Measurements from ENCODE around the gene UPK3B. TPM values are rescaled to one million over a fixed set of nuclear protein-coding genes. Genes with fewer than 3 reads are reported as not detected.
"Not testable (repeated sequence)": the region's sequence is repeated elsewhere in the genome, so short reads cannot be mapped to it uniquely, and the experiment has no call there.

The UPK3B gene
- total and polyA plus RNA-seq, 10 of the 15 experiments (the other 5 are each of a cell fraction or from before 2014, with no cell fraction given) = 0.16 to 0.72 (median 0.27) TPM; not detected in 5

DNA sequence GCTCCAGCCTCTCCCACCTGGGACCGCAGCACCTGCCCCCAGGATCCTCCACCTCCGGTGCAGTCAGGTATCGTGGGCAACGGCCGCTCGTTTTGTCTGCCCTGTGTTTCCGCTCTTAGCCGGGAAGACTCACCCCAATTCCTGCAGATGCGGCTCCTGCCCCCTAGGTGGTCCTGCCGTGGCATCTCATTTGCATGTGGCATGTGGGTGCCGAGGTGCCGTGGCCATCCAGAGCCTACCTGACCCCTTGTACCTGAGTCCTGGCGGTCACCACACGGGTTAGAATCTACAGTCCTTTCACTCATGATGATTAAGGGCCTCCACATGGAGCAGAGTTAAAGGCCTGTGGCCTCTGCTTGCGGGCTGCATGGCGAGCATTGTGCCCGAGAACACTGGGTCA, 27.3 kb upstream of the UPK3B start:
- RAD21 ChIA-PET (ENCODE audit: unreplicated experiment); H3K27ac ChIP-seq (ENCODE audit: control insufficient read depth, insufficient read depth); intact Hi-C loops (cut with micrococcal nuclease; ENCODE audit: unreplicated experiment); H3K9me3 ChIP-seq (replicated peaks; ENCODE audit: control insufficient read depth, insufficient read depth, low read length); H3K4me1 ChIP-seq (ENCODE audit: control insufficient read depth, insufficient read depth, low read length); in situ Hi-C loops (cut with MboI); BruUV-seq (replicated peaks); ATAC-seq; SMC1A ChIA-PET (ENCODE audit: uncharacterized antibody, unreplicated experiment); H4K20me1 ChIP-seq (ENCODE audit: control insufficient read depth, insufficient read depth); FAIRE-seq; H3K79me2 ChIP-seq (ENCODE audit: control insufficient read depth, insufficient read depth, low read length); H3K36me3 ChIP-seq (ENCODE audit: control insufficient read depth in 2 of 2, insufficient read depth in 2 of 2, low read length in 1 of 2); H3K27me3 ChIP-seq (replicated peaks in 1 of 2; ENCODE audit: control insufficient read depth in 2 of 2, insufficient read depth in 2 of 2, low read length in 1 of 2); H2AFZ ChIP-seq (ENCODE audit: control insufficient read depth, low read depth, low read length); H3K9ac ChIP-seq (ENCODE audit: control insufficient read depth, insufficient read depth, low read length); CTCF ChIA-PET; POLR2A ChIA-PET; DNase-seq (ENCODE audit: low read depth, low spot score); H3K4me3 ChIP-seq; H3K4me2 ChIP-seq (ENCODE audit: control insufficient read depth, insufficient read depth): not testable (repeated sequence)
- 97% methylated on average over 16 of the region's 17 CpGs for WGBS (ENCODE audit: insufficient coverage, insufficient replicate concordance, low lambda C conversion rate, missing lambda C conversion rate)

DNA sequence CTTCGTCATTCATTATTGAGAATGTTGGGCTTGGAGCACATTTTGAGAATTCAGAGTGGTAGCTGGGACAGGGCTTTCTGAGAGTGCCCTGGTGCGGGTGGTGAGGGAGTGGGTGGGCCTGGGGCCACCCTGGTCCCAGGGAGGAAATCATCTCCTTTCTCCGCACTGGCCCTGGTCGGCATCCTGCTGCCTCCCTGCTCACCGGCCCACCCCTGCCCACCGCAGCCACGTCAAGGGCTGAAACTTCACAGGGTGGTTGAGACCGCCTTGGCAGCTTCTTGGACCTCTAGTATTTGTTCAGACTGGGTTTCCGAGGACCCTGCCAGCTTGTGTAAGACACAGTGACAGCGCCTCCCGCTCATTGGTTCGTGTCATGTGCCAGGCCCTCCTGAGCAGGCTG, 25.9 kb upstream of the UPK3B start:
- H3K4me3 ChIP-seq; H3K4me2 ChIP-seq (ENCODE audit: control insufficient read depth, insufficient read depth); BruUV-seq (replicated peaks); H4K20me1 ChIP-seq (ENCODE audit: control insufficient read depth, insufficient read depth); CTCF ChIA-PET; H3K27me3 ChIP-seq (replicated peaks in 1 of 2; ENCODE audit: control insufficient read depth in 2 of 2, insufficient read depth in 2 of 2, low read length in 1 of 2); ATAC-seq; DNase-seq (ENCODE audit: low read depth, low spot score); H3K36me3 ChIP-seq (ENCODE audit: control insufficient read depth in 2 of 2, insufficient read depth in 2 of 2, low read length in 1 of 2); RAD21 ChIA-PET (ENCODE audit: unreplicated experiment); SMC1A ChIA-PET (ENCODE audit: uncharacterized antibody, unreplicated experiment); H2AFZ ChIP-seq (ENCODE audit: control insufficient read depth, low read depth, low read length); POLR2A ChIA-PET; H3K9ac ChIP-seq (ENCODE audit: control insufficient read depth, insufficient read depth, low read length); H3K9me3 ChIP-seq (replicated peaks; ENCODE audit: control insufficient read depth, insufficient read depth, low read length); intact Hi-C loops (cut with micrococcal nuclease; ENCODE audit: unreplicated experiment); FAIRE-seq; H3K27ac ChIP-seq (ENCODE audit: control insufficient read depth, insufficient read depth); H3K79me2 ChIP-seq (ENCODE audit: control insufficient read depth, insufficient read depth, low read length); in situ Hi-C loops (cut with MboI); H3K4me1 ChIP-seq (ENCODE audit: control insufficient read depth, insufficient read depth, low read length): not testable (repeated sequence)
- no CpG with 5 or more reads among the region's 12 CpGs for WGBS (ENCODE audit: insufficient coverage, insufficient replicate concordance, low lambda C conversion rate, missing lambda C conversion rate)

DNA sequence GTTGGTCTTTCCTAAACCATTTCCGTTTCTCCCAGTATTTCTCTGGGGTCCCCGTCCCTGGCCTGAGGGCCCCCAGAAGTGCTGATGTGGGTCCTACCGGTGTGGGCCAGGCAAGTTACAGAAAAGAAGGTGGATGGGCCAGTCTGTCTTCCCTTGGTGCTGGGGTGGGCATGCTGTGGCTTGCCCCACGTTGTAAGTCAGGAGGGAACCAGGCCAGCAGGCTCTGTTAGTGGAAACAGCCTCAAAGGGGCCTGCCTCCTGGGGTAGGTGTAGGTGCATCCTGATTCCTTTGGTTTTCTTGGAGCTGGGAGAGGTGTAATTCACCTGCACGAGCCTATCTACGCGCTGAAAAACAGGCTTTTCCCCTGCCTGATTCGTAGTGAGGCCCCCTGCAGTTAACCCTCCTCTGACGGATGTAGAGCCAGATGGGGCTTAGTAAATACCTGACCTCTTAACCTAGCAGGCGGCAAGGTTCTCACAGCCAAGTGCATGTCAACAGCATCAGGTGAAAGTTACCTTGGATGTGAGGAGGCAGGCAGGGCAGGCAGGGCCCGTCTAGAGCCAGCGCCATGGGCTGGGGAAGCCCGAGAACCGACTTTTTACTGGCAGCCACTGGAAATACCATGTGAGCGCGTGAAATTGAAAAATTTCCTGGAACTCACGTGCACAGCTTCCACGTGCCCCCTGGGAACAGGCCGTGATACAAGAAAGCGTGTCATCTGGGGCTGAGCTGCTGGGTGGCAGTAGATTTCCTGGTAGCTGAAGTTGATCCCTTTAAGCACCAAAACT, 24.3 kb upstream of the UPK3B start:
- in situ Hi-C loops (cut with MboI); intact Hi-C loops (cut with micrococcal nuclease; ENCODE audit: unreplicated experiment): not testable (repeated sequence)
- POLR2A ChIA-PET = interaction anchor here (0.6 kb wide), 1 partner anchor 955 kb away, joined by 3 read pairs; no protein-coding TSS in a partner anchor

More for the DNA sequence above, 24.3 kb upstream of the UPK3B start:
- H3K4me3 ChIP-seq; H3K4me2 ChIP-seq (ENCODE audit: control insufficient read depth, insufficient read depth); H4K20me1 ChIP-seq (ENCODE audit: control insufficient read depth, insufficient read depth); DNase-seq (ENCODE audit: low read depth, low spot score); H3K79me2 ChIP-seq (ENCODE audit: control insufficient read depth, insufficient read depth, low read length); SMC1A ChIA-PET (ENCODE audit: uncharacterized antibody, unreplicated experiment); H3K9me3 ChIP-seq (replicated peaks; ENCODE audit: control insufficient read depth, insufficient read depth, low read length); H3K27ac ChIP-seq (ENCODE audit: control insufficient read depth, insufficient read depth); H3K4me1 ChIP-seq (ENCODE audit: control insufficient read depth, insufficient read depth, low read length); BruUV-seq (replicated peaks); H3K27me3 ChIP-seq (replicated peaks in 1 of 2; ENCODE audit: control insufficient read depth in 2 of 2, insufficient read depth in 2 of 2, low read length in 1 of 2); FAIRE-seq; H3K9ac ChIP-seq (ENCODE audit: control insufficient read depth, insufficient read depth, low read length); H3K36me3 ChIP-seq (ENCODE audit: control insufficient read depth in 2 of 2, insufficient read depth in 2 of 2, low read length in 1 of 2); H2AFZ ChIP-seq (ENCODE audit: control insufficient read depth, low read depth, low read length): not testable (repeated sequence)
- 20% methylated on average over 1 of the region's 20 CpGs for WGBS (ENCODE audit: insufficient coverage, insufficient replicate concordance, low lambda C conversion rate, missing lambda C conversion rate)
- ATAC-seq = peak; percentile 38
- CTCF ChIA-PET = interaction anchor here (0.7 kb wide), 1 partner anchor 126 kb away, joined by 3 read pairs; no protein-coding TSS in a partner anchor
- RAD21 ChIA-PET (ENCODE audit: unreplicated experiment) = interaction anchor here (0.6 kb wide), 1 partner anchor 155 kb away, joined by 4 read pairs; no protein-coding TSS in a partner anchor

All from GM12878 (cell line).